ENCODE data around the gene PTMS. TPM values are rescaled to one million over a fixed set of nuclear protein-coding genes. Genes with fewer than 3 reads are reported as not detected.

PTMS gene
- total and polyA plus RNA-seq, 8 donors = 22.8 to 363 (median 156) TPM

GRCh38 chr12:6817098-6817497 lies 50.9 kb downstream of the PTMS start:
- Histone ChIP-seq H3K9me3 (no peaks in the 10 kb centered on the region), H3K4me3 (no peak overlapping the region), H3K27me3 (peaks cover 0 to 35% (median 9%) of the 10 kb centered on the region in 3 donors), H3K27ac (no peak overlapping the region), H3K36me3 (peaks cover 0 to 4% (median 0%) of the 10 kb centered on the region in 4 donors), H3K4me1 (peaks cover 10 to 14% (median 13%) of the 10 kb centered on the region in 4 donors)
- no peak for TF ChIP-seq CTCF (IDR thresholded peaks at IDR 0.05)
- no peak for TF ChIP-seq EP300 (IDR thresholded peaks at IDR 0.05)
- TF ChIP-seq POLR2AphosphoS5 (IDR thresholded peaks at IDR 0.05) = no peak
- no peak for TF ChIP-seq POLR2A (IDR thresholded peaks at IDR 0.05)
- WGBS, 5 donors = 60 to 81% (median 69%) methylated on average over 7 to 8 of the region's 8 CpGs
- no peak for DNase-seq
- intact Hi-C loops (cut with DNase I; ENCODE audit: low total_unique reads) = no loop called here

- no peak for DNase-seq
- Histone ChIP-seq H3K9me3 (no peaks in the 10 kb centered on the region), H3K4me1 (peaks cover 14 to 20% (median 18%) of the 10 kb centered on the region in 4 donors), H3K36me3 (peaks cover 0 to 4% (median 0%) of the 10 kb centered on the region in 4 donors), H3K4me3 (no peak overlapping the region), H3K27me3 (peaks cover 0 to 41% (median 14%) of the 10 kb centered on the region in 3 donors), H3K27ac (no peak overlapping the region)
- intact Hi-C loops (cut with DNase I; ENCODE audit: low total_unique reads) = no loop called here
- 81 to 92% (median 85%) methylated on average over 20 of the region's 20 CpGs for WGBS, 5 donors
- TF ChIP-seq CTCF (IDR thresholded peaks at IDR 0.05) = no peak
- no peak for TF ChIP-seq EP300 (IDR thresholded peaks at IDR 0.05)
- TF ChIP-seq POLR2A (IDR thresholded peaks at IDR 0.05) = no peak
- no peak for TF ChIP-seq POLR2AphosphoS5 (IDR thresholded peaks at IDR 0.05)
Observed at GRCh38 chr12:6817662-6818157, 51.5 kb downstream of the PTMS start.

GRCh38 chr12:6818222-6818621 lies 52.1 kb downstream of the PTMS start:
- peak in 1 of 2 donors; percentile 27 for DNase-seq
- intact Hi-C loops (cut with DNase I; ENCODE audit: low total_unique reads) = no loop called here

GRCh38 chr12:6818645-6819044 lies 52.5 kb downstream of the PTMS start:
- no peak overlapping the region for H3K27ac ChIP-seq

More at GRCh38 chr12:6818222-6818621, 52.1 kb downstream of the PTMS start:
- no peak overlapping the region for H3K27ac ChIP-seq
- peaks cover 0 to 4% (median 0%) of the 10 kb centered on the region in 4 donors for H3K36me3 ChIP-seq
- peaks cover 0 to 46% (median 19%) of the 10 kb centered on the region in 3 donors for H3K27me3 ChIP-seq
- H3K9me3 ChIP-seq = no peaks in the 10 kb centered on the region
- peaks cover 14 to 20% (median 19%) of the 10 kb centered on the region in 4 donors for H3K4me1 ChIP-seq
- H3K4me3 ChIP-seq = no peak overlapping the region
- TF ChIP-seq POLR2AphosphoS5 (IDR thresholded peaks at IDR 0.05) (no peak), POLR2A (IDR thresholded peaks at IDR 0.05) (no peak), CTCF (IDR thresholded peaks at IDR 0.05) (no peak), EP300 (IDR thresholded peaks at IDR 0.05) (no peak)
- WGBS, 5 donors = 36 to 60% (median 48%) methylated on average over 10 of the region's 10 CpGs

More at GRCh38 chr12:6818645-6819044, 52.5 kb downstream of the PTMS start:
- Histone ChIP-seq H3K9me3 (no peaks in the 10 kb centered on the region), H3K4me3 (no peak overlapping the region), H3K36me3 (peaks cover 0 to 4% (median 0%) of the 10 kb centered on the region in 4 donors), H3K27me3 (peaks cover 0 to 50% (median 24%) of the 10 kb centered on the region in 3 donors), H3K4me1 (peaks cover 14 to 20% (median 19%) of the 10 kb centered on the region in 4 donors)
- intact Hi-C loops (cut with DNase I; ENCODE audit: low total_unique reads) = no loop called here
- TF ChIP-seq POLR2AphosphoS5 (IDR thresholded peaks at IDR 0.05) = no peak
- peak in 1 of 2 donors; percentile 18 for DNase-seq
- 70 to 87% (median 77%) methylated on average over 4 to 5 of the region's 5 CpGs for WGBS, 5 donors
